ENCODE measurements around the gene PRKN.

DNA sequence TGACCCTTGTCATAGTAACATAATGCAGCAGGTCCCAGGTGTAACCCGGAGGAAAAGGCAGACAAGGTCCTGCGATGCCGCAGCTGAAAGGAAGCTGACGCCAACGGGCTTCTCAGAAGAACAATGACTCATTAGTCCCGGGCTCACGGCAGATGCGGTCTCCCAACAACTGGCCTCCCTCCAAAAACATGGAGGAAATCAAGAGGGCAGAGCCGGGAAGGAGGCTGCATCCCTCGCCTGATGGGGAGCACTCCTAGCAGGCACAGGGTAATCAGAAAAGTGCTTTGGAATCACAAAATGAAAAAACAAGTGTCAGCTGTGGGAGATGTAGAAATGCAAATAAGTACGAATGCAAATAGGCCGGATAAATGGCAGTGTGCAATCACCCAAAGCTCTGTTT lies 1288.5 kb downstream of the PRKN start:
- TF ChIP-seq, protein P1, sequence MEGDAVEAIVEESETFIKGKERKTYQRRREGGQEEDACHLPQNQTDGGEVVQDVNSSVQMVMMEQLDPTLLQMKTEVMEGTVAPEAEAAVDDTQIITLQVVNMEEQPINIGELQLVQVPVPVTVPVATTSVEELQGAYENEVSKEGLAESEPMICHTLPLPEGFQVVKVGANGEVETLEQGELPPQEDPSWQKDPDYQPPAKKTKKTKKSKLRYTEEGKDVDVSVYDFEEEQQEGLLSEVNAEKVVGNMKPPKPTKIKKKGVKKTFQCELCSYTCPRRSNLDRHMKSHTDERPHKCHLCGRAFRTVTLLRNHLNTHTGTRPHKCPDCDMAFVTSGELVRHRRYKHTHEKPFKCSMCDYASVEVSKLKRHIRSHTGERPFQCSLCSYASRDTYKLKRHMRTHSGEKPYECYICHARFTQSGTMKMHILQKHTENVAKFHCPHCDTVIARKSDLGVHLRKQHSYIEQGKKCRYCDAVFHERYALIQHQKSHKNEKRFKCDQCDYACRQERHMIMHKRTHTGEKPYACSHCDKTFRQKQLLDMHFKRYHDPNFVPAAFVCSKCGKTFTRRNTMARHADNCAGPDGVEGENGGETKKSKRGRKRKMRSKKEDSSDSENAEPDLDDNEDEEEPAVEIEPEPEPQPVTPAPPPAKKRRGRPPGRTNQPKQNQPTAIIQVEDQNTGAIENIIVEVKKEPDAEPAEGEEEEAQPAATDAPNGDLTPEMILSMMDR (IDR thresholded peaks at IDR 0.05): no peak
- no peak for TF ChIP-seq EP300 (IDR thresholded peaks at IDR 0.05; ENCODE audit: low read depth)
- TF ChIP-seq POLR2A (IDR thresholded peaks at IDR 0.05): no peak
- no peak for TF ChIP-seq POLR2AphosphoS5 (IDR thresholded peaks at IDR 0.05)
